ENCODE results near the gene PRAMEF13.
"Not testable (repeated sequence)": the region's sequence is repeated elsewhere in the genome, so short reads cannot be mapped to it uniquely, and the experiment has no call there.

PRAMEF13 gene

GRCh38 chr1:13165531-13165930, 35.7 kb downstream of the PRAMEF13 start, which contains the start of gene HNRNPCL4:
Gene HNRNPCL4 (minus strand): TSS chr1:13165631. CDS start chr1:13165467, 164 bp downstream.
- not testable (repeated sequence) for DNase-seq (ENCODE audit: low spot score)

GRCh38 chr1:13155909-13156308, 45.3 kb downstream of the PRAMEF13 start, which contains the start of gene PRAMEF26:
Gene PRAMEF26 (minus strand): TSS chr1:13156009. CDS start chr1:13153095, 2,914 bp downstream.
- not testable (repeated sequence) for DNase-seq (ENCODE audit: low spot score)
